ENCODE results near the gene CHAF1B. TPM values are rescaled to one million over a fixed set of nuclear protein-coding genes. Genes with fewer than 3 reads are reported as not detected.

The CHAF1B gene
- total RNA-seq, 1 experiment from 2014 or later, result 11.1 TPM

DNA sequence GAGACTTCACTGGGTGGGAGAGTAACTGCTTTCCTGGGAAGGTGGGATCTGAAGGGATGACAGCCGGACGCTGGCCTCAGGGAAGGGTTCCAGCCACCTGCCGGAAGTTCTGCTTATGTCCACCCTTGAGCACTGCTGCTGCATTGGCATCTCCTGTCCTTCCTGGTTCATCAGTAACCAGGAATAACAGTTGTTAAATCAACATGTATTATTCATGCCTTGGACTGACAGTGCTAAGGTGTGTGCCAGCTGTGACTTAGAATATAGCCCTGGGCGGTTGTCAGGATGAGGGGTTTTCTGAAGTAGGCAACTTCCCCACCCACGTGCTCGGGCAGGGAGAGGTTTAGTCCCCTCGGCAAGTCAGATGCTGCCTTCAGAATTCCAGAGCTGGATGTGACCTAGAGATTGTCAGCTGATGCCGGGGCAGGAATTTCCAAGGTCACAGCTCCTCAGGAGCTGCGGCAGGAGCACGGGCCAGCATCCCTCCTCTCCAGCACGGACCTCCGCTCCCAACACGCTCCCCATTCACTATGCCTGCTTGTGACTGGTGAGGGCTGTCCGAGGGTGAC lies 76.8 kb downstream of the CHAF1B start:
- DNase-seq (ENCODE audit: low read depth), result no peak

DNA sequence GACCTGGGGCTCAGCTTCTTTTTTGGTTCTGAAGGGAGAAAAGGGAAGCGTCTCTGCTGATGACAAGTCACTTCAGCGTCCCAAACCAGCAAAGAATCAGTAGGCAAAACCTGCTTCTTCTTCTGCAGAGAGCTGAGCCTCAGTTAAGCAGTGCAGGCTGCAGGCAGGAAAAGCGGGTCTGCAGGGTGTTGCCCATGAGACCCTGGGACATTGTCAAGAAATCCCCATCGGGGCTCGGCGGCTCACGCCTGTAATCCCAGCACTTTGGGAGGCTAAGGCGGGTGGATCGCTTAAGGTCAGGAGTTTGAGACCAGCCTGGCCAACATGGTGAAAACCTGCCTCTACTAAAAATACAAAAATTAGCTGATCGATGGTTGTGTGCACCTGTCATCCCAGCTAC lies 78.0 kb downstream of the CHAF1B start:
- no peak for DNase-seq (ENCODE audit: low read depth)

DNA sequence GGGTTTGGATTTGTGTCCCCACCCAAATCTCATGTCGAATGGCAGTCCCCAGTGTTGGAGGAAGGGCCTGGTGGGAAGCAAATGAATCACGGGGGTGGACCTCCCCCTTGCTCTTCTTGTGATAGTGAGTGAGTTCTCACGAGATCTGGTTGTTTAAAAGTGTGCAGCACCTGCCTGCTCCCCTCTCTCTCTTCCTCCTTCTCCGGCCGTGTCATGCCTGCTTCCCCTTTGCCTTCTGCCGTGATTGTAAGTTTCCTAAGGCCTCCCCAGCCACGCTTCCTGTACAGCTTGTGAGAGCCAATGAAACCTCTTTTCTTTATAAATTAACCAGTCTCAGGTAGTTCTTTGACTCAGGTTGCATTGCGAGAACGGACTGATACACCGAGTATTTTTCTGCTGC lies 78.8 kb downstream of the CHAF1B start:
- no peak for DNase-seq (ENCODE audit: low read depth)

DNA sequence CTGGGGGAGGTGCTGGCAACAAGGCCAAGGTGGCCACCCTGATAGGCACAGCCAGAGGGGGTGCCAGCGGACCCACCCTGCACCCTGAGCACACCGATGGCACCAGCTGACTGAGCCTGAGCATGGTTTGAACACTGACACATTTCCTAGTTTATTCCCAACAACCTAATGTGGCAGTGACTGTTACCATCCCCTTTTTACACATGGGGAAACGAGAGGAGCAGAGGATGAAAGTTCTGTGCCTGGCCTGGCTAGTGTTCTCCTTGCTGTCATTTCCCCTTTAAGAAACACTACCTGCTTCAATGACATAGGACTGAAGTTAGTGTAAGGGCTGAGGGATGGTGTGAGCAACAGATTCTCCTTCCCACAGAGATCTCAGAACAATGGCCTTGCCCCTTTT lies 79.4 kb downstream of the CHAF1B start:
- no peak for DNase-seq (ENCODE audit: low read depth)

DNA sequence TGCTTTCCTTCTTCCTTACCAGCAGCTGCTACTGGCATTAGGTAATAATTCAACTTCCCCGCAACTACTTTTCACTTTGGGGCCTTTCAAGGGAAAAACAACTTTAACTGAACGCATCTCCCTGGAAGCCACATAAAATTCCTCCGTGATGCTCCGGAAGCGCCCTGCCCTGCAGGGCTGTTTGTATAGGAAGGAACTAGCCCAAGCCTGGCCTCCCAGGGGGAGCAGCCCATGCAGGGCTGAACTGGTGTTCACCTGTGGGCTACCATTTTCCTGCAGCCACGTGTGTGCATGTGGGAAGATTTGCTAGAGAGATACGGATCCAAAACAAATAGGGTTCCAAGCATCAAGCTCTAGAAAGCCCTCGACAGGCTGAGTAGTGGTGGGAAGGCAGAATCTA lies 80.3 kb downstream of the CHAF1B start:
- DNase-seq (ENCODE audit: low read depth), result no peak

DNA sequence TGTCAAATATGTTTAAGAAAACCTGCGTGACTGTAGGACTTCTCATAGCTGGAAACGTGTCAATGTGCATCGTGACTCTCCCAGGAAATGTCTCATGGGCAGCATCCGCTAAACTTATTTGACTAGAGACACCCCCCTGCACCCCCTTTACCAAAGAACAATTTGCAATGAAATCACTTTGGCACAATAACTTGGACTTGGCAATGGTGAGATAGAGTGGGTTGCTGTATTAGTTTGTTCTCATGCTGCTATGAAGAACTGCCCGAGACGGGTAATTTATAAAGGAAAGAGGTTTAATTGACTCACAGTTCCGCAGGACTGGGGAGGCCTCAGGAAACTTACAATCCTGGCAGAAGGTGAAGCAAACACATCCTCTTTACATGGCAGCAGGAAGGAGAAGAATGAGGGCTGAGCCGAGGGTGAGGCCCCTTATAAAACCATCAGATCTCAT lies 80.9 kb downstream of the CHAF1B start:
- no peak for DNase-seq (ENCODE audit: low read depth)

Other genes starting within 250 kb of the CHAF1B start
- gene DOP1B, start 228.6 kb upstream of the CHAF1B start, total RNA-seq (2014; rRNA removed; shearing (Covaris generic)), result 1.8 and 3.3 TPM in 2 replicates
- 28.6 and 40.9 TPM in 2 replicates for gene MORC3, start 65.2 kb upstream of the CHAF1B start, total RNA-seq (2014; rRNA removed; shearing (Covaris generic))
- 0.33 and 1.3 TPM in 2 replicates for gene CLDN14, start 94.7 kb downstream of the CHAF1B start, total RNA-seq (2014; rRNA removed; shearing (Covaris generic))